Calu3 (cell line): ENCODE results near the gene XRN1. TPM values are rescaled to one million over a fixed set of nuclear protein-coding genes. Genes with fewer than 3 reads are reported as not detected.
"Not testable (repeated sequence)": the region's sequence is repeated elsewhere in the genome, so short reads cannot be mapped to it uniquely, and the experiment has no call there.

Source experiments
- BruUV-seq: library from RNA; stranded (reverse); fragments of 400-500 nt; replicated peaks from 2 replicates; lab custom pipeline; 2021; lab: Mats Ljungman, UMichigan
- CTCF ChIA-PET: fragments of 300-600 bp; sonication (Branson Sonifier 250); formaldehyde crosslinking; loops from one replicate; lab custom pipeline; 2022; ENCODE audit warnings: antibody characterized with exemption; lab: Charles Lee
- DNase-seq: peaks from one replicate; pipeline ENCODE4 v3.0.0; 2022
- H3K27ac Mint-ChIP-seq: one replicate; pipeline ENCODE4 v1.8.0; 2022; ENCODE audit warnings: mixed read lengths; ENCODE audit not compliant: unreplicated experiment
- H3K27me3 Mint-ChIP-seq: one replicate; pipeline ENCODE4 v1.8.0; 2022; ENCODE audit warnings: mixed read lengths; ENCODE audit not compliant: unreplicated experiment
- H3K36me3 Mint-ChIP-seq: one replicate; pipeline ENCODE4 v1.8.0; 2022; ENCODE audit warnings: mild to moderate bottlenecking, moderate library complexity, mixed read lengths; ENCODE audit not compliant: insufficient read depth, unreplicated experiment
- H3K4me1 Mint-ChIP-seq: one replicate; pipeline ENCODE4 v1.8.0; 2022; ENCODE audit warnings: mild to moderate bottlenecking, low read depth, mixed read lengths; ENCODE audit not compliant: unreplicated experiment
- H3K4me3 Mint-ChIP-seq: one replicate; pipeline ENCODE4 v1.8.0; 2022; ENCODE audit warnings: mild to moderate bottlenecking, low read depth, moderate library complexity, mixed read lengths; ENCODE audit not compliant: unreplicated experiment
- H3K9me3 Mint-ChIP-seq: one replicate; pipeline ENCODE4 v1.8.0; 2022; ENCODE audit warnings: low read depth, mixed read lengths; ENCODE audit not compliant: unreplicated experiment
- intact Hi-C: fragments of 100-400 bp; cut with micrococcal nuclease; formaldehyde crosslinking; loops from one replicate; pipeline ENCODE4 v1.10.0; 2022; ENCODE audit not compliant: unreplicated experiment
- total RNA-seq: library from RNA; stranded (reverse); gene quantifications from 2 replicates; pipeline ENCODE4 v1.2.3, GENCODE V29; 2022
- TF ChIP-seq, protein P1 (sequence below): fragments of 200-600 bp; IDR thresholded peaks from one replicate; pipeline ENCODE4 v1.8.0; 2022; ENCODE audit warnings: antibody characterized with exemption; ENCODE audit not compliant: unreplicated experiment

The XRN1 gene
- total RNA-seq, 1 experiment from 2014 or later, result 59.7 TPM

DNA sequence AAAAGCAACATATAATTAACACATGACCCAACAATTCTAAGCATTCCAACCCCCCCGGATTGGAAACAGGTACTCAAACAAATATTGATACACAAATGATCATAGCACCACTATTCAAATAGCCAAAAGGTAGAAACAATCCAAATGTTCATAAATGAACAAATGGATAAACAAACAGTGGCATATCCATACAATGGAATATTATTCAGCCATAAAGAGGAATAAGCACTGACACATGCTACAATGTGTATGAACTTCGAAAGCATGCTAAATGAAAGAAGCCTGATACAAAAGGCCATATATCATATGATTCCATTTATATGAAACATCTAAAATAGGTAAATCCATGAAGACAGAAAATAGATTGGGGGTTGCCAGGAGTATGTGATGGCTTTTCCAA is 62.8 kb downstream of the XRN1 start:
- CTCF ChIA-PET, result no interaction called here
- no peaks in the 10 kb centered on the region for H3K9me3 Mint-ChIP-seq
- H3K4me1 Mint-ChIP-seq, result no peaks in the 10 kb centered on the region
- no peaks in the 10 kb centered on the region for H3K36me3 Mint-ChIP-seq
- BruUV-seq, result no TSS peak
- TF ChIP-seq, protein P1, sequence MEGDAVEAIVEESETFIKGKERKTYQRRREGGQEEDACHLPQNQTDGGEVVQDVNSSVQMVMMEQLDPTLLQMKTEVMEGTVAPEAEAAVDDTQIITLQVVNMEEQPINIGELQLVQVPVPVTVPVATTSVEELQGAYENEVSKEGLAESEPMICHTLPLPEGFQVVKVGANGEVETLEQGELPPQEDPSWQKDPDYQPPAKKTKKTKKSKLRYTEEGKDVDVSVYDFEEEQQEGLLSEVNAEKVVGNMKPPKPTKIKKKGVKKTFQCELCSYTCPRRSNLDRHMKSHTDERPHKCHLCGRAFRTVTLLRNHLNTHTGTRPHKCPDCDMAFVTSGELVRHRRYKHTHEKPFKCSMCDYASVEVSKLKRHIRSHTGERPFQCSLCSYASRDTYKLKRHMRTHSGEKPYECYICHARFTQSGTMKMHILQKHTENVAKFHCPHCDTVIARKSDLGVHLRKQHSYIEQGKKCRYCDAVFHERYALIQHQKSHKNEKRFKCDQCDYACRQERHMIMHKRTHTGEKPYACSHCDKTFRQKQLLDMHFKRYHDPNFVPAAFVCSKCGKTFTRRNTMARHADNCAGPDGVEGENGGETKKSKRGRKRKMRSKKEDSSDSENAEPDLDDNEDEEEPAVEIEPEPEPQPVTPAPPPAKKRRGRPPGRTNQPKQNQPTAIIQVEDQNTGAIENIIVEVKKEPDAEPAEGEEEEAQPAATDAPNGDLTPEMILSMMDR, result no peak
- intact Hi-C loops, result no loop called here
- no peak for DNase-seq
- H3K27ac Mint-ChIP-seq, result no peak overlapping the region
- no peak overlapping the region for H3K4me3 Mint-ChIP-seq
- H3K27me3 Mint-ChIP-seq, result no peaks in the 10 kb centered on the region

DNA sequence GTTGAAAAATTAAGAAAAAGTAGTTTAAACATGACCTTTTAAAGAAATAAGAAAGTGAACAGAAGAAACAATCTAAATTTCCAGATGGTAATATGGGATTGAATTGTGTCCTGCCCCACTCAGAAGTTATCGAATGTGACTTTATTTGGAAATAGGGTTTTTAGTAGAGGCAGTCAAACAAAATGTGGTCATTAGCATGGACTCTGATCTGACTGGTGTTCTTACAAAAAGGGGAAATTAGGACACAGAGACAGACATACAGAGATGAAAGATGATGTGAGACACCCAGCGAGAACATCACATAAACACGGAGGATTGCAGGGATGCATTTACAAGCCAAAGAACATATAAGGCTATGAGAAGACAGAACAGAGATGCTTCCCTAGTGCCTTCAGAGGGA is 73.2 kb downstream of the XRN1 start:
- H3K36me3 Mint-ChIP-seq, result peaks cover 15% of the 10 kb centered on the region
- intact Hi-C loops, result loop anchor here (10.0 kb wide), 1 partner anchor 640 kb away; no protein-coding TSS in a partner anchor
- no peaks in the 10 kb centered on the region for H3K27me3 Mint-ChIP-seq
- H3K4me3 Mint-ChIP-seq, result no peak overlapping the region
- no peak for DNase-seq
- BruUV-seq, result no TSS peak
- CTCF ChIA-PET, result no interaction called here
- TF ChIP-seq, protein P1, result no peak
- H3K27ac Mint-ChIP-seq, result peak overlapping the region; percentile 18
- H3K9me3 Mint-ChIP-seq, result no peaks in the 10 kb centered on the region
- no peaks in the 10 kb centered on the region for H3K4me1 Mint-ChIP-seq

DNA sequence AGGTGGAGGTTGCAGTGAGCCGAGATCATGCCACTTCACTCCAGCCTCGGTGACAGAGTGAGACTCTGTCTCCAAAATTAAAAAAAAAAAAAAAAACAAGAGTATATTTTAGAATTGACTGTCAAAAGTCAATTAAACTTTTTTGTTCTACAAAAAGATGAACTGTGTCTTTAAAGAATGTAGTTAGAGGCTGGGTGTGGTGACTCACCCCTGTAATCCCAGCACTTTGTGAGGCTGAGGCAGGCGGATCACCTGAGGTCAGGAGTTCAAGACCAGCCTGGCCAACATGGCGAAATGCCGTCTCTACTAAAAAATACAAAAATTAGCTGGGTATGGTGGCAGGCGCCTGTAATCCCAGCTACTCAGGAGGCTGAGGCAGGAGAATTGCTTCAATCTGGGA is 78.3 kb downstream of the XRN1 start:
- H3K36me3 Mint-ChIP-seq, result peaks cover 21% of the 10 kb centered on the region
- BruUV-seq, H3K9me3 Mint-ChIP-seq, H3K27ac Mint-ChIP-seq, CTCF ChIA-PET, H3K4me3 Mint-ChIP-seq, DNase-seq, intact Hi-C loops, H3K4me1 Mint-ChIP-seq, H3K27me3 Mint-ChIP-seq: not testable (repeated sequence)

DNA sequence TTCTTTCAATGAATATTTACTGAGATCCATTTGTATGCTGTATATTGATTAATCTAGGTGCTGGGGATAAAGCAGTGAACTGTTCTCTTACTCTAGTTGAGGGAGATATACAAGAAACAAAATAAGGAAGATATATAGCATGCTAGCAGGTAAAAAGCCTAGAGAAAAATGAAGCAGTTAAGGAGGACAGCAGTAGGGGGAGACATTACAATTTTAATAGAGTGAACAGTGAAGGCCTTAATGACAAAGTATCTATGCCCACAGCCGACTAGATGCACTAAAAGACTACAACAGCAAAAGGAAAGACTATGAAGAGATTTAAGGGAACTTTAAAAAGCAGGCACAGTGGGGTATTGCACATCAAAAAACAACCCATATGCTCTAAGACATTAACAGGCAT is 81.4 kb downstream of the XRN1 start:
- no peaks in the 10 kb centered on the region for H3K9me3 Mint-ChIP-seq
- no peak overlapping the region for H3K27ac Mint-ChIP-seq
- H3K27me3 Mint-ChIP-seq, result no peaks in the 10 kb centered on the region
- H3K4me1 Mint-ChIP-seq, result no peaks in the 10 kb centered on the region
- intact Hi-C loops, result no loop called here
- H3K36me3 Mint-ChIP-seq, result peaks cover 12% of the 10 kb centered on the region
- H3K4me3 Mint-ChIP-seq, result no peak overlapping the region
- no TSS peak for BruUV-seq
- TF ChIP-seq, protein P1, result peak; percentile 16
- DNase-seq, result no peak
- CTCF ChIA-PET, result no interaction called here

DNA sequence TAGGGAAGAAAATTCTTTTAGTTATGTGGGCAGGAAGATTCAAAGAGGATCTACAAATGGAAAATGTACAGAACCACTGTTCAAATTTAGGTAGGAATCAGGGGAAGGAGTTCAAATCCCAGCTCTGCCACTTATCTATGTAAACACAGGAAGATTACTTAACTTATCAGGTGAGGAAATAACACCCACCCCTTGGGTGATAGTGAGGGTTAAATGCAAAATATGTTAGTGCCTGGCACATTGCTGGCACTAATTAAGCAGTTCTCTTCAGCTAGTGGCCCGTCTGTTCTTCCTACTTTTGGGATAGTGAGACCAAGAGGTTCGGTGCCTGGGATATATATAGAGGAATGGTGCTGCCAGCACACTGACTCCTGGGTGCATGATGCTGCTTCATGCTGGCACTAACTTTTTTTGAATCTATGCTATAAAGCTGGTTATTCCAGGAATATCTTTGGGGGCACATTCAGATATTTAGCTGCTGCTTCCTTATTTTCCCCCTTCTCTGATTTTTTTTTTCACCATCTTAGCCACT is 83.8 kb downstream of the XRN1 start:
- H3K27me3 Mint-ChIP-seq, result no peaks in the 10 kb centered on the region
- intact Hi-C loops, result no loop called here
- no peak overlapping the region for H3K4me3 Mint-ChIP-seq
- no peak overlapping the region for H3K27ac Mint-ChIP-seq
- DNase-seq, result no peak
- no peaks in the 10 kb centered on the region for H3K9me3 Mint-ChIP-seq
- H3K4me1 Mint-ChIP-seq, result no peaks in the 10 kb centered on the region
- TF ChIP-seq, protein P1, result no peak
- CTCF ChIA-PET, result no interaction called here
- no TSS peak for BruUV-seq
- H3K36me3 Mint-ChIP-seq, result peaks cover 7% of the 10 kb centered on the region

DNA sequence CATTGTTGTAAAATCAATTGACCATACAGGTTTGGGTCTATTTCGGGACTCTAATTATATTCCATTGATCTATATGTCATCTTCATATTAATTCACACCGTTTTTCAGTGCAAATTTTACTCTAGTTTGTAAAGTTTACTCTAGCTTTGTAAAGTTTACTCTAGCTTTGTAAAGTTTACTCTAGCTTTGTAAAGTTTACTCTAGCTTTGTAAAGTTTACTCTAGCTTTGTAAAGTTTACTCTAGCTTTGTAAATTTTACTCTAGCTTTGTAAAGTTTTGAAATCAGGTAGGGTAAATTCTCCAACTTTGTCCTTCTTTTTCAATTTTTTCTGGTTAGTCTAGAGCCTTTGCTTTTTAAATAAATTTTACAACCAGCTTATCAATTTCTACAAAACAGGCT is 84.4 kb downstream of the XRN1 start:
- H3K27me3 Mint-ChIP-seq, CTCF ChIA-PET, H3K27ac Mint-ChIP-seq, H3K36me3 Mint-ChIP-seq, DNase-seq, H3K4me1 Mint-ChIP-seq, intact Hi-C loops, H3K4me3 Mint-ChIP-seq, H3K9me3 Mint-ChIP-seq, BruUV-seq: not testable (repeated sequence)
